Parathyroid adenoma (tissue), 2 donors: ENCODE results near the gene SRP68.
A peak's percentile ranks its signal among the peaks of the same experiment; 100 is the strongest.

ENCODE experiments used
- H2AFZ ChIP-seq: fragments of 300-600 bp; sonication (generic); one replicate; pipeline ENCODE4 v1.7.0; 2017; ENCODE audit warnings: antibody characterized with exemption, mild to moderate bottlenecking
- H3K27ac ChIP-seq: fragments of 300-600 bp; sonication (generic); one replicate; pipeline ENCODE4 v1.7.0; 2017
- H3K27me3 ChIP-seq: fragments of 300-600 bp; sonication (generic); one replicate; pipeline ENCODE4 v1.7.0; 2017; ENCODE audit warnings: low read length; ENCODE audit not compliant: control insufficient read depth, insufficient read depth
- H3K36me3 ChIP-seq: fragments of 300-600 bp; sonication (generic); one replicate; pipeline ENCODE4 v1.7.0; 2017; ENCODE audit warnings: low read length; ENCODE audit not compliant: control insufficient read depth, insufficient read depth
- H3K4me1 ChIP-seq: fragments of 300-600 bp; sonication (generic); one replicate; pipeline ENCODE4 v1.7.0; 2017; ENCODE audit warnings: control low read depth
- H3K4me2 ChIP-seq: fragments of 300-600 bp; sonication (generic); one replicate; pipeline ENCODE4 v1.7.0; 2017; ENCODE audit warnings: low read length
- H3K4me3 ChIP-seq: fragments of 300-600 bp; sonication (generic); one replicate; pipeline ENCODE4 v1.7.0; 2017; ENCODE audit warnings: low read depth, low read length
- H3K79me2 ChIP-seq: fragments of 300-600 bp; sonication (generic); one replicate; pipeline ENCODE4 v1.7.0; 2017; ENCODE audit warnings: control low read depth
- H3K9ac ChIP-seq: fragments of 300-600 bp; sonication (generic); one replicate; pipeline ENCODE4 v1.7.0; 2017; ENCODE audit warnings: mild to moderate bottlenecking
- H3K9me3 ChIP-seq: fragments of 300-600 bp; sonication (generic); one replicate; pipeline ENCODE4 v1.7.0; 2017; ENCODE audit warnings: low read length; ENCODE audit not compliant: control insufficient read depth
- CTCF ChIP-seq: fragments of 300-600 bp; sonication (generic); IDR thresholded peaks from one replicate; pipeline ENCODE4 v1.7.0; 2017; ENCODE audit warnings: antibody characterized with exemption, mild to moderate bottlenecking
- donor health status: primary hyperparathyroidism.

SRP68 gene

GRCh38 chr17:76104140-76104895 lies 32.0 kb upstream of the SRP68 start:
- Histone ChIP-seq H3K9me3 (no peaks in the 10 kb centered on the region), H3K4me1 (no peaks in the 10 kb centered on the region), H3K79me2 (peaks cover 9% of the 10 kb centered on the region), H3K9ac (no peak overlapping the region), H3K36me3 (no peaks in the 10 kb centered on the region), H3K27me3 (no peaks in the 10 kb centered on the region), H2AFZ (peak overlapping the region; percentile 90), H3K4me3 (peak overlapping the region; percentile 96), H3K4me2 (peak overlapping the region; percentile 88), H3K27ac (peak overlapping the region; percentile 71)
- no peak for TF ChIP-seq CTCF

- TF ChIP-seq CTCF = no peak
- peak within 1 kb of the TSS; percentile 71 for H3K27ac ChIP-seq
- peak within 1 kb of the TSS; percentile 82 for H3K9ac ChIP-seq
- H3K27me3 ChIP-seq = no peaks in the 10 kb centered on the region
- peaks cover 9% of the 10 kb centered on the region for H3K79me2 ChIP-seq
- peak within 1 kb of the TSS; percentile 88 for H3K4me2 ChIP-seq
- peak within 1 kb of the TSS; percentile 96 for H3K4me3 ChIP-seq
- no peaks in the 10 kb centered on the region for H3K9me3 ChIP-seq
- H3K36me3 ChIP-seq = no peaks in the 10 kb centered on the region
- no peaks in the 10 kb centered on the region for H3K4me1 ChIP-seq
- H2AFZ ChIP-seq = peak within 1 kb of the TSS; percentile 90
Measured at GRCh38 chr17:76103274-76104139, 31.2 kb upstream of the SRP68 start, which contains the start of gene EXOC7. Gene EXOC7 (minus strand): TSS chr17:76103787. CDS start chr17:76103692, 95 bp downstream.

- Histone ChIP-seq H3K79me2 (peaks cover 9% of the 10 kb centered on the region), H3K9me3 (no peaks in the 10 kb centered on the region), H3K9ac (peak overlapping the region; percentile 82), H3K4me3 (peak overlapping the region; percentile 96), H3K36me3 (no peaks in the 10 kb centered on the region), H2AFZ (peak overlapping the region; percentile 90), H3K27ac (peak overlapping the region; percentile 71), H3K27me3 (no peaks in the 10 kb centered on the region), H3K4me1 (no peaks in the 10 kb centered on the region), H3K4me2 (peak overlapping the region; percentile 88)
- TF ChIP-seq CTCF = no peak
Measured at GRCh38 chr17:76102944-76103273, 30.6 kb upstream of the SRP68 start.

- TF ChIP-seq CTCF = no peak
- H3K4me3 ChIP-seq = no peak overlapping the region
- no peaks in the 10 kb centered on the region for H3K9me3 ChIP-seq
- no peak overlapping the region for H3K27ac ChIP-seq
- H3K9ac ChIP-seq = no peak overlapping the region
- no peaks in the 10 kb centered on the region for H3K36me3 ChIP-seq
- H3K4me1 ChIP-seq = no peaks in the 10 kb centered on the region
- H2AFZ ChIP-seq = no peak overlapping the region
- H3K79me2 ChIP-seq = peaks cover 5% of the 10 kb centered on the region
- H3K27me3 ChIP-seq = no peaks in the 10 kb centered on the region
- H3K4me2 ChIP-seq = no peak overlapping the region
Measured at GRCh38 chr17:76097716-76098295, 25.5 kb upstream of the SRP68 start.
